NCI-H2171 treated with DMSO at 0.1 percent for 48 hours (cell line): ENCODE results near the gene FRAS1.
A peak's percentile ranks its signal among the peaks of the same experiment; 100 is the strongest.

Experiments
- DNase-seq: peaks from one replicate; lab custom pipeline; 2025; lab: John Stamatoyannopoulos, UW

FRAS1 gene

GRCh38 chr4:78584863-78585547 is 527.9 kb downstream of the FRAS1 start:
- DNase-seq = peak; percentile 71

DNA sequence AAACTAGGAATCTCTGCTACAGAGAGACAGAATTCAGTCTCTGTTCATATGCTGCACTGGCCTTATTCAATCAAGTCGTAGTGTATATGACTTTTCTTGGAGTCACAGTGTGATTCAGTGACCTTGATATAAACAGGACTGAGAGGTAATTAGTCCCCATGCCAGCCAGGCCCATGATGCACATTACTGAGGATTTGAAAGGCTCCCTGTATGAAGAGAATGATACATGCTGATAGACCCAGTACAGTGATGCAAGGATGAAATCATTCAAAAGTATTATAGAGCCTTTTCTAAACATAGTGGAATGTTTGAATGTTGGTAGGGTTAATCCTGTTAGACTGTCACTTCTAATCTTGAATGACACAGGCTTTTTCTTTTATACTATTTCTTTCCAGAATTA is 528.5 kb downstream of the FRAS1 start:
- DNase-seq = no peak

GRCh38 chr4:78588894-78589545 is 531.9 kb downstream of the FRAS1 start:
- DNase-seq = no peak

DNA sequence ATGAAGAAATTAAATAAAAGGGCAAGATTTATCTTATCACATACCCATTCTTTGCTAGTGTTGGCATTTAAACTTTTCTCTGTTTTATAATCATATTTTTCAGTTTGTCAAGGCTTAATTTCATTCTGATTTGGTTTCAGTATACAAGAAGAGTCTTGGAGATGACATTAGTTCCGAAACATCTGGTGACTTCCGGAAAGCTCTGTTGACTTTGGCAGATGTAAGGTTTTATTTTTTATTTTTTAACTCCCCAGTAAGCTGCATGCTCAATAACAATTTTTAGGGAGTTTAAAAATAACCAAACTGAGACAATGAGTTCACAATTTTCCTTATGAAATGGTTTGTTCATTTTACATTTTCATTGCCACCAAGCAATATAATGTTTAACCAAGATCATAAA is 534.3 kb downstream of the FRAS1 start:
- no peak for DNase-seq

DNA sequence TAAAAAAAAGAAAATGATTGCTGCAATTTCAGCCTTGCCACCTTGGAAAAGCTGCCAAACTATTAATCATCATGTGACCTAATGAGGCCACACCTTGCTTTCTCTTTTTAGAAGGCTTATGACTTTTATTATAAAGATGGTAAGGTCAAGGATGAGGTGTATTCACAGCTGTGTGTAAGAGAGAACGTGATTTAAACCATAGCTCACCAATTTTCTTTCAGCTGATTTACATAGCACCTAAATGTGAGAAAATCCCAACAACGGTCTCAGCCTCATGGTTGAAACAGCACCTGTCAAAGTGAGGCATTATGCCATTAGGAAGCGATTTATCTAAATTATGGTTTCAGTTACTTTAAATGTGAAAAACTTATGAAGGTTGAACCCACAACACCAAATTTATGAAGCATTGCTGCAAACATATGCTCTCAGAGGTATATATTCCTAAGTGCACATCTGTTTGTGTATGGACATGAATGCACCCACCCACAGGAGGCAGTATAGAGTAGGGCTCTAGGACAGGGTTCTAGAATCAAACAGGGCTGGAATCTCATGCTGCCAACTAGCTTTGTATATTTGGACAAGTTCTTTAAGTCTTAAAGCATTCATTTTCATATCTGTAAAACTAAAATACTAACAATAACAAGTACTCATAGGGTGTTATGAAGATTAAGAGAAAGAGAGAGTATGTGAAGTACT is 535.1 kb downstream of the FRAS1 start:
- no peak for DNase-seq
